Activated CD4-positive, alpha-beta T cell treated with anti-CD3 and anti-CD28 coated beads, Interleukin-2, amount 10 ng/mL, durations not matched to agents 24 days and 14 days (primary cell): Measurements from ENCODE around the gene SDC4. TPM values are rescaled to one million over a fixed set of nuclear protein-coding genes. Genes with fewer than 3 reads are reported as not detected.

Experiments
- DNase-seq: peaks from one replicate; pipeline ENCODE4 v3.0.0; 2022
- H3K27ac Mint-ChIP-seq: one replicate; pipeline ENCODE4 v1.8.0; 2022; ENCODE audit warnings: mild to moderate bottlenecking, mixed read lengths
- H3K27me3 Mint-ChIP-seq: one replicate; pipeline ENCODE4 v1.8.0; 2022; ENCODE audit warnings: mixed read lengths
- H3K36me3 Mint-ChIP-seq: one replicate; pipeline ENCODE4 v1.8.0; 2022; ENCODE audit warnings: low read depth, mild to moderate bottlenecking, mixed read lengths
- H3K4me1 Mint-ChIP-seq: one replicate; pipeline ENCODE4 v1.8.0; 2021; ENCODE audit warnings: mixed read lengths
- H3K4me3 Mint-ChIP-seq: one replicate; pipeline ENCODE4 v1.8.0; 2022; ENCODE audit warnings: mild to moderate bottlenecking, moderate library complexity, mixed read lengths
- H3K9me3 Mint-ChIP-seq: one replicate; pipeline ENCODE4 v1.8.0; 2021; ENCODE audit warnings: mixed read lengths
- intact Hi-C: fragments of 100-400 bp; cut with micrococcal nuclease; formaldehyde crosslinking; loops from one replicate; pipeline ENCODE4 v1.15.1; 2023
- total RNA-seq: library from RNA; stranded (reverse); gene quantifications from 2 replicates; pipeline ENCODE4 v1.2.3, GENCODE V29; 2022

SDC4 gene
- total RNA-seq, 1 donor from 2014 or later = 177 TPM

DNA sequence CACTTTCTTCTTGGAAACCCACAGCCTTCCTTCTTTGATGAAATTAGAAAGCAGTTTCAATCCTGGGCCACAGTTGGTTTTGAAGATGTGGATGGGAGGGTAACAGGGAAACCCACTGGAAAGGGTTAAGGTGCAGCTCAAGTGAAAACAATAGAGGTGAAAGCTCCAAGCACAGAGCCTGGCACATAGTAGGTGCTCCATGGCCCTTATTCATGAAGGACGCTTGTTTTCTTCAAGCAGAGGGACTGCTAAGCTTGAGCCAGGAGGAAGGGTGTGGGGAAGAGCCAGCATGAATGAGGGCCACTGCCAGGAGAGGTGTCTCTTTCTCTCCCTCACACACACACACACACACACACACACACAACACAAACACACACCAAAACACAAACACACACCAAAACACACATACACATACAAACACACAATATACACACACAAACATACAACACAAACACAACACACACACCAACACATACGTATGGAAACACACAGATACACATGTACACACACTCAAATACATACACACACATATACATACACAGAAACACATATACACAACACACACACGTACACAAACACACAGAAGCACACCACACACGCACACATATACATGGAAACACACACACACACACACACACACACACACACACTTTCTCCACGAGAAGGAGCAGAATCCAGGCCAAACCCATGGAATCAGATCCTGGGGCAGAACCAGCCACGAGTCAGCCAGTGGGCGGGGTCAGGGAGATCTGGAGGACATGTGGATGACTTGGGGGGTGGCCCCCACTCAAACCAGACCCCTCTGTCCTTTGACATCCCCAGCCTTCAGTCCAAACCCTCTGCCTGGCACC, 65.3 kb downstream of the SDC4 start:
- DNase-seq = no peak
- intact Hi-C loops = no loop called here
- H3K9me3 Mint-ChIP-seq = no peaks in the 10 kb centered on the region
- no peak overlapping the region for H3K4me3 Mint-ChIP-seq
- no peak overlapping the region for H3K27ac Mint-ChIP-seq
- H3K27me3 Mint-ChIP-seq = peaks cover 32% of the 10 kb centered on the region
- H3K4me1 Mint-ChIP-seq = no peaks in the 10 kb centered on the region
- no peaks in the 10 kb centered on the region for H3K36me3 Mint-ChIP-seq

DNA sequence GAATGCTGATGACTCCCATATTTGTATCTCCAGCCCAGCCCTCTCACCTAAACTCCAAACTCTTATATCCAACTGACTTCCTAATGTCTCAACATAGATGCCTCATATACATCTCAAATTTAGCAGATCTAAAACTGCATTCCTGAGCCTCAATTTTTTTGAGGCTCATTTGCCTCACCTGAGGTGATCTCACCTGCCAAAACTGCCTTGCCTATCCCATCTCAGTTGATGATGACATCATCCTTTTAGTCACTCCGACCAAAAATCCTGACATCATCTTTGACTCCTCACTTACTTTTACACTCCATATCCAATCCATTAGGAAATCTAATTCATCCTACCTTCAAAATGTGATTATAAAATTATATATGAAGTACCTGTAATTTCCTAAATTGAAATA, 68.2 kb downstream of the SDC4 start:
- Mint-ChIP-seq H3K4me1 (no peaks in the 10 kb centered on the region), H3K9me3 (no peaks in the 10 kb centered on the region), H3K27ac (no peak overlapping the region), H3K27me3 (peaks cover 30% of the 10 kb centered on the region), H3K4me3 (no peak overlapping the region), H3K36me3 (no peaks in the 10 kb centered on the region)
- no peak for DNase-seq
- intact Hi-C loops = no loop called here

DNA sequence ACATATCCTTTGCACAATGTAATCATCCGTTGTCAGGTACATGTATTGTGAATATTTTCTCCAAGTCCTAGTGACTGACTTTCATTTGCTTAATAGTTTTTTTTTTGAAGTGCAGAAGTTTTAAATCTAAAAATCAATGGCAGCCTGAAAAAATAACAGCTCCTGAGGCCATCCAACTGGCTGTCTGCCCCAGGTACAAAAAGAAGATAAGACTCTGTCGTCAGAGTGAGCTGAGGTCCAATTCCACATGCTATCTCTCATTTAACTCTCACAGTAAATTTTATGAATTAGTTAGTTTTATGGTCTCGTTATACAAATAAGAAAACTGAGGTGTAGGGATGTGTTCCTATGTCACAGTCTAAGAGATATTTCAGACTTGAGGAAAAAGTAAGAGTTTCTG, 72.9 kb downstream of the SDC4 start:
- intact Hi-C loops = no loop called here
- Mint-ChIP-seq H3K4me1 (no peaks in the 10 kb centered on the region), H3K27me3 (peaks cover 49% of the 10 kb centered on the region), H3K4me3 (no peak overlapping the region), H3K27ac (no peak overlapping the region), H3K36me3 (no peaks in the 10 kb centered on the region), H3K9me3 (no peaks in the 10 kb centered on the region)
- DNase-seq = no peak

Other genes starting within 250 kb of the SDC4 start
- gene KCNS1, start 247.3 kb downstream of the SDC4 start, total RNA-seq = 0.30 and 0.47 TPM in 2 replicates
- gene WFDC5, start 233.2 kb downstream of the SDC4 start, total RNA-seq = not detected in 2 replicates
- not detected in 2 replicates for gene WFDC12, start 224.0 kb downstream of the SDC4 start, total RNA-seq
- not detected in 2 replicates for gene PI3, start 173.5 kb downstream of the SDC4 start, total RNA-seq
- not detected in 2 replicates for gene SEMG1, start 141.4 kb downstream of the SDC4 start, total RNA-seq
- not detected in 2 replicates for gene SEMG2, start 127.1 kb downstream of the SDC4 start, total RNA-seq
- gene SLPI, start 93.9 kb downstream of the SDC4 start, total RNA-seq = not detected in 2 replicates
- not detected in 2 replicates for gene RBPJL, start 41.6 kb downstream of the SDC4 start, total RNA-seq
- gene MATN4, start 40.1 kb downstream of the SDC4 start, total RNA-seq = 1.2 and 1.5 TPM in 2 replicates
- 24.4 and 26.2 TPM in 2 replicates for gene SYS1, start 14.7 kb upstream of the SDC4 start, total RNA-seq
- gene TP53TG5, start 29.9 kb upstream of the SDC4 start, total RNA-seq = 0.12 TPM in 1 of 2 replicates, not detected in the other
- 19.9 and 25.2 TPM in 2 replicates for gene DBNDD2, start 59.9 kb upstream of the SDC4 start, total RNA-seq
- 84.7 and 86.6 TPM in 2 replicates for gene PIGT, start 67.7 kb upstream of the SDC4 start, total RNA-seq
- gene WFDC2, start 121.3 kb upstream of the SDC4 start, total RNA-seq = not detected in 2 replicates
- not detected in 2 replicates for gene SPINT3, start 167.2 kb upstream of the SDC4 start, total RNA-seq
- not detected in 2 replicates for gene WFDC6, start 191.1 kb upstream of the SDC4 start, total RNA-seq
- gene EPPIN, start 199.0 kb upstream of the SDC4 start, total RNA-seq = not detected in 2 replicates
- not detected in 2 replicates for gene WFDC8, start 230.9 kb upstream of the SDC4 start, total RNA-seq